ENCODE data around the gene DDAH1.

- TF ChIP-seq, protein P1, sequence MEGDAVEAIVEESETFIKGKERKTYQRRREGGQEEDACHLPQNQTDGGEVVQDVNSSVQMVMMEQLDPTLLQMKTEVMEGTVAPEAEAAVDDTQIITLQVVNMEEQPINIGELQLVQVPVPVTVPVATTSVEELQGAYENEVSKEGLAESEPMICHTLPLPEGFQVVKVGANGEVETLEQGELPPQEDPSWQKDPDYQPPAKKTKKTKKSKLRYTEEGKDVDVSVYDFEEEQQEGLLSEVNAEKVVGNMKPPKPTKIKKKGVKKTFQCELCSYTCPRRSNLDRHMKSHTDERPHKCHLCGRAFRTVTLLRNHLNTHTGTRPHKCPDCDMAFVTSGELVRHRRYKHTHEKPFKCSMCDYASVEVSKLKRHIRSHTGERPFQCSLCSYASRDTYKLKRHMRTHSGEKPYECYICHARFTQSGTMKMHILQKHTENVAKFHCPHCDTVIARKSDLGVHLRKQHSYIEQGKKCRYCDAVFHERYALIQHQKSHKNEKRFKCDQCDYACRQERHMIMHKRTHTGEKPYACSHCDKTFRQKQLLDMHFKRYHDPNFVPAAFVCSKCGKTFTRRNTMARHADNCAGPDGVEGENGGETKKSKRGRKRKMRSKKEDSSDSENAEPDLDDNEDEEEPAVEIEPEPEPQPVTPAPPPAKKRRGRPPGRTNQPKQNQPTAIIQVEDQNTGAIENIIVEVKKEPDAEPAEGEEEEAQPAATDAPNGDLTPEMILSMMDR (IDR thresholded peaks at IDR 0.05; ENCODE audit: insufficient read depth, low read length, poor library complexity, severe bottlenecking) = no peak
- no peak for TF ChIP-seq EZH2phosphoT487 (conservative IDR thresholded peaks at IDR 0.05; ENCODE audit: low read length)
Observed at GRCh38 chr1:85320371-85321131, 144.4 kb downstream of the DDAH1 start.

Data from SU-DHL-6 (cell line).